ENCODE results near the gene JMJD4. TPM values are rescaled to one million over a fixed set of nuclear protein-coding genes. Genes with fewer than 3 reads are reported as not detected.

JMJD4 gene
- total RNA-seq, 1 experiment from 2014 or later = 24.4 TPM

DNA sequence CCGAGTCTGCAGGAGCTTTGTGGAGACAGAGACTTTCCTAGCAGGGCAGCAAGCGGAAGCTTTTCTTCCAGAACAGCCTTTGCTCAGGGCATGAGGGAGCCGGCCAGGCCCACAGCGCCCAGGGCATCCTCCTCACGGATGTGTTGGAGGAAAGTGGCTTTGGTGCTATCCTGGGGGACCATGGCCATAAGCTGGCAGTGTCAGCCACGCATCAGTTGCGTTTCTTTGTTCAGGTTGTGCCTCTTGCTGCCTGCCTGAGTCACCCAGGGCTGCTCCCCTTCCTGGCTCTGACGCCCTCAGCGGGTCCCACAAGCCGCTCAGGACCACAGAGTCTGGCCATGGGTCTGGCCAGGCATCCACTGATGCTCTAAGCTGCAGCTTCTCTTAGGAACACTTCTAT lies 40.7 kb upstream of the JMJD4 start:
- Histone ChIP-seq H3K9me3 (ENCODE audit: control insufficient read depth, low read depth, low read length) (no peaks in the 10 kb centered on the region), H3K4me1 (ENCODE audit: insufficient read depth, low read length) (no peaks in the 10 kb centered on the region), H4K8ac (replicated peaks; ENCODE audit: insufficient read length, low read depth, low read length) (no peak overlapping the region), H2BK15ac (ENCODE audit: low read depth, low read length) (no peak overlapping the region), H3K9ac (ENCODE audit: extremely low read depth, insufficient read length, low read length) (no peak overlapping the region), H3K4ac (ENCODE audit: low read depth, low read length) (no peak overlapping the region), H3K18ac (ENCODE audit: insufficient read length, low read depth, low read length) (no peak overlapping the region), H2AFZ (ENCODE audit: low read length) (no peak overlapping the region), H3K14ac (ENCODE audit: insufficient read depth, low read length) (no peak overlapping the region), H3K27ac (ENCODE audit: insufficient read length, low read depth, low read length) (no peak overlapping the region), H3T11ph (ENCODE audit: low read length) (no peak overlapping the region), H4K91ac (ENCODE audit: insufficient read length, low read depth, low read length) (no peak overlapping the region), H3K23ac (ENCODE audit: insufficient read length, low read depth, low read length) (no peak overlapping the region), H3K79me1 (ENCODE audit: insufficient read depth, low read depth, low read length, poor library complexity, severe bottlenecking) (no peaks in the 10 kb centered on the region), H3K27me3 (ENCODE audit: insufficient read depth, low read length) (no peaks in the 10 kb centered on the region), H2AK5ac (ENCODE audit: insufficient read length, low read length) (no peak overlapping the region), H4K20me1 (ENCODE audit: control insufficient read depth, insufficient read depth, insufficient read length) (no peaks in the 10 kb centered on the region), H2BK12ac (ENCODE audit: insufficient read length, low read depth, low read length) (no peak overlapping the region), H3K79me2 (ENCODE audit: insufficient read depth, low read length) (no peaks in the 10 kb centered on the region), H2BK20ac (ENCODE audit: low read depth, low read length, poor library complexity, severe bottlenecking) (no peak overlapping the region), H2BK5ac (ENCODE audit: insufficient read length, low read length) (no peak overlapping the region), H3K56ac (ENCODE audit: insufficient read length, low read depth, low read length) (no peak overlapping the region), H3K23me2 (ENCODE audit: insufficient read length, low read depth, low read length, poor library complexity, severe bottlenecking) (no peaks in the 10 kb centered on the region), H2BK120ac (ENCODE audit: low read depth, low read length, poor library complexity, severe bottlenecking) (no peak overlapping the region), H3K4me2 (ENCODE audit: insufficient read depth, insufficient read length, low read length) (no peak overlapping the region), H4K5ac (ENCODE audit: insufficient read length, low read depth, low read length) (no peak overlapping the region)
- DNase-seq = no peak
- no CpG with 5 or more reads among the region's 10 CpGs for WGBS (ENCODE audit: extremely low coverage, insufficient read length, low lambda C conversion rate)
- peaks cover 2 to 22% (median 16%) of the 10 kb centered on the region in 3 experiments; a peak in 5 of 7 replicates for H3K36me3 Mint-ChIP-seq (ENCODE audit: insufficient read depth in 1 of 3, low read depth in 3 of 3)
- H3K4me3 Mint-ChIP-seq = no peak overlapping the region
- H3K27ac Mint-ChIP-seq = no peak overlapping the region
- no peaks in the 10 kb centered on the region for H3K9me3 Mint-ChIP-seq
- no peaks in the 10 kb centered on the region for H3K4me1 Mint-ChIP-seq
- no peak for TF ChIP-seq CTCF (conservative IDR thresholded peaks at IDR 0.05)
- H3K27me3 Mint-ChIP-seq (ENCODE audit: low read depth) = no peaks in the 10 kb centered on the region

All from H9 (cell line).